HG03139 (cell line): Measurements from ENCODE around the gene TUBB4B.
"Not testable (repeated sequence)": the region's sequence is repeated elsewhere in the genome, so short reads cannot be mapped to it uniquely, and the experiment has no call there.

Experiments used
- ATAC-seq: cut with Tn5 transposase; IDR thresholded peaks from one replicate; pipeline ENCODE4 v1.9.1; 2021; ENCODE audit not compliant: unreplicated experiment

Gene TUBB4B

GRCh38 chr9:137251490-137252268 is 10.6 kb downstream of the TUBB4B start:
- ATAC-seq = no peak

- ATAC-seq = no peak
Measured at GRCh38 chr9:137252555-137253506, 11.7 kb downstream of the TUBB4B start.

- no peak for ATAC-seq
Measured at GRCh38 chr9:137253717-137254623, 12.9 kb downstream of the TUBB4B start.

GRCh38 chr9:137254624-137255447 is 13.7 kb downstream of the TUBB4B start, which contains the start of gene NELFB:
Gene NELFB (plus strand): TSS chr9:137255327.
- peak; percentile 70 for ATAC-seq

- ATAC-seq = no peak
Measured at GRCh38 chr9:137255448-137256114, 14.5 kb downstream of the TUBB4B start.

- no peak for ATAC-seq
Measured at GRCh38 chr9:137256362-137256761, 15.3 kb downstream of the TUBB4B start.

- no peak for ATAC-seq
Measured at GRCh38 chr9:137256856-137257255, 15.8 kb downstream of the TUBB4B start.

- not testable (repeated sequence) for ATAC-seq
Measured at GRCh38 chr9:137262173-137262908, 21.3 kb downstream of the TUBB4B start.

GRCh38 chr9:137262909-137263285 is 21.8 kb downstream of the TUBB4B start:
- no peak for ATAC-seq

GRCh38 chr9:137263506-137263905 is 22.4 kb downstream of the TUBB4B start:
- ATAC-seq = no peak

- ATAC-seq = no peak
Measured at GRCh38 chr9:137264067-137264466, 23.0 kb downstream of the TUBB4B start.

- no peak for ATAC-seq
Measured at GRCh38 chr9:137265496-137266161, 24.5 kb downstream of the TUBB4B start.

- no peak for ATAC-seq
Measured at GRCh38 chr9:137266162-137266527, 25.1 kb downstream of the TUBB4B start.

GRCh38 chr9:137266585-137267453 is 25.7 kb downstream of the TUBB4B start:
- ATAC-seq = no peak

- ATAC-seq = no peak
Measured at GRCh38 chr9:137267933-137268355, 26.9 kb downstream of the TUBB4B start.

GRCh38 chr9:137268538-137269201 is 27.6 kb downstream of the TUBB4B start:
- ATAC-seq = no peak
